ENCODE measurements around the gene RSRC1.
"Not testable (repeated sequence)": the region's sequence is repeated elsewhere in the genome, so short reads cannot be mapped to it uniquely, and the experiment has no call there.

RSRC1 gene

DNA sequence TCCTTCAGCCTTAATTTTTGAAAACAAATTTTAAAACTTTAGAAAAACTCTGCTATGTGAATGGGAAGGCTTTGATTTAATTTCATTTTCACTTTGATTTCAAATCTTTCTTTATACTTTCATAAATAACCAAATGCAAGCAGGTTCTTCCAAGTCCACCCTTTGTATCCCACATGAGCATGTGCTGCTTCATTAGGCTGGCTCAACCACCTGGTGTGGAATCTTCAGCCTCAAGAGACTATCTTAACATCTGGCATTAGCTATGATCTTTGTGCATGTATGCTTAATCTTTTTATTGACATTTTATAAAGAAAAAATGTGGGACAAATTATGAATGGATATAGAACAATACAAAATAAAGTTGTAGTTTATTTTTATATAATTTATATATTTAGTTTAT lies 379.3 kb downstream of the RSRC1 start:
- Histone ChIP-seq H3K4me1 (ENCODE audit: control extremely low read depth in 1 of 4, control insufficient read depth in 4 of 4, insufficient read depth in 4 of 4, low read length in 3 of 4) (peaks cover 0 to 2% (median 0%) of the 10 kb centered on the region in 4 experiments), H3K36me3 (ENCODE audit: control insufficient read depth in 4 of 4, insufficient read depth in 4 of 4, low read length in 3 of 4) (no peaks in the 10 kb centered on the region), H3K4me3 (ENCODE audit: control insufficient read depth in 1 of 7, extremely low read depth in 1 of 7, insufficient read depth in 4 of 7, low read depth in 2 of 7, low read length in 6 of 7) (no peak overlapping the region), H3K9me3 (ENCODE audit: control extremely low read depth in 1 of 5, control insufficient read depth in 4 of 5, insufficient read depth in 2 of 5, low read depth in 1 of 5, low read length in 4 of 5) (no peaks in the 10 kb centered on the region), H3K27ac (ENCODE audit: insufficient read depth in 1 of 2, low read depth in 1 of 2, low read length in 2 of 2, poor library complexity in 1 of 2, severe bottlenecking in 2 of 2) (no peak overlapping the region), H3K27me3 (replicated peaks in 2 of 5; ENCODE audit: control insufficient read depth in 4 of 5, insufficient read depth in 5 of 5, low read length in 4 of 5) (no peaks in the 10 kb centered on the region)
- CTCF ChIA-PET = no interaction called here
- no peak for DNase-seq
- POLR2A ChIA-PET = no interaction called here

DNA sequence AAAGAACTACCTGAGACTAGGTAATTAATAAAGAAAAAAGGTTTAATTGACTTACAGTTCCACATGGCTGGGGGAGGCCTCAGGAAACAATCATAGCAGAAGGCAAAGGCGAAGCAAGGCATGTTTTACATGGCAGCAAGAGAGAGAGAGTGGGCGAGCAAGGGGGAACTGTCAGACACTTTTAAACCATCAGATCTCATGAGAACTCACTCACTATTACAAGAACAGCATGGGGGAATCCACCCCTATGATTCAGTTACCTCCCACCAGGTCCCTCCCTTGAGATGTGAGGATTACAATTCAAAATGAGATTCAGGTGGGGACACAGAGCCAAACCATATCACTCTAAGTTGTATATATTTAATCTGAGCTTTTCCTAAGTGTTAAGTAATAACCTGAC lies 382.1 kb downstream of the RSRC1 start:
- Histone ChIP-seq H3K27ac (ENCODE audit: insufficient read depth in 1 of 2, low read depth in 1 of 2, low read length in 2 of 2, poor library complexity in 1 of 2, severe bottlenecking in 2 of 2) (peak overlapping the region in 1 of 2 experiments; percentile 6), H3K9me3 (ENCODE audit: control extremely low read depth in 1 of 5, control insufficient read depth in 4 of 5, insufficient read depth in 2 of 5, low read depth in 1 of 5, low read length in 4 of 5) (no peaks in the 10 kb centered on the region), H3K4me3 (ENCODE audit: control insufficient read depth in 1 of 7, extremely low read depth in 1 of 7, insufficient read depth in 4 of 7, low read depth in 2 of 7, low read length in 6 of 7) (no peak overlapping the region), H3K27me3 (replicated peaks in 2 of 5; ENCODE audit: control insufficient read depth in 4 of 5, insufficient read depth in 5 of 5, low read length in 4 of 5) (no peaks in the 10 kb centered on the region), H3K4me1 (ENCODE audit: control extremely low read depth in 1 of 4, control insufficient read depth in 4 of 4, insufficient read depth in 4 of 4, low read length in 3 of 4) (peaks cover 0 to 2% (median 0%) of the 10 kb centered on the region in 4 experiments), H3K36me3 (ENCODE audit: control insufficient read depth in 4 of 4, insufficient read depth in 4 of 4, low read length in 3 of 4) (no peaks in the 10 kb centered on the region)
- ChIA-PET CTCF (interaction anchor here (0.7 to 0.9 kb wide), 3 partner anchors 11 to 89 kb away, joined by 3 to 5 read pairs (median 3); no protein-coding TSS in a partner anchor), POLR2A (no interaction called here)
- WGBS (ENCODE audit: insufficient coverage) = 86% methylated on average over 1 of the region's 2 CpGs
- DNase-seq = no peak

DNA sequence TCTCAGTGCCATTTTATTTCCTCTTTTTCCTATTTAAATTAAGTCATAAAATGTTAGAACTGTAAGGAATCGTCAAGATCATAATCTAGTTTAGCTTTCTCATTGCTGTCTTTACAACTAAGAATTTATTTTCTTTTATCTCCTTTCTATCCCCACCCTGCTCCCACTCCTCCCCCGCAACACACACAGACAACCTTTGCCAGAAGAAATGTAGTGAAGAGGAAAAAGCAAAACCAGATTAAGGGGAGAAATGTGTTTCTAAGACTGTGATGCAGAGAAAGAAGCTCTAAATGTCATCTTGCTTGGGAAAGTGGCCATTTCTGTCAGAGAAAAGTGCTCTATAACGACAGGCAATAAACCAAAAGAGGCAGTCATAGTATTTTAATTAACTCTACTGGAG lies 382.8 kb downstream of the RSRC1 start:
- H3K4me3 ChIP-seq (ENCODE audit: control insufficient read depth in 1 of 7, extremely low read depth in 1 of 7, insufficient read depth in 4 of 7, low read depth in 2 of 7, low read length in 6 of 7) = no peak overlapping the region
- no peaks in the 10 kb centered on the region for H3K27me3 ChIP-seq (replicated peaks in 2 of 5; ENCODE audit: control insufficient read depth in 4 of 5, insufficient read depth in 5 of 5, low read length in 4 of 5)
- CTCF ChIA-PET = interaction anchor here (0.7 to 1.6 kb wide), 4 partner anchors 12 to 89 kb away, joined by 3 to 5 read pairs (median 4); no protein-coding TSS in a partner anchor
- no peak for DNase-seq
- no peaks in the 10 kb centered on the region for H3K9me3 ChIP-seq (ENCODE audit: control extremely low read depth in 1 of 5, control insufficient read depth in 4 of 5, insufficient read depth in 2 of 5, low read depth in 1 of 5, low read length in 4 of 5)
- H3K4me1 ChIP-seq (ENCODE audit: control extremely low read depth in 1 of 4, control insufficient read depth in 4 of 4, insufficient read depth in 4 of 4, low read length in 3 of 4) = peaks cover 0 to 2% (median 0%) of the 10 kb centered on the region in 4 experiments
- POLR2A ChIA-PET = no interaction called here
- no peaks in the 10 kb centered on the region for H3K36me3 ChIP-seq (ENCODE audit: control insufficient read depth in 4 of 4, insufficient read depth in 4 of 4, low read length in 3 of 4)
- peak overlapping the region in 1 of 2 experiments; percentile 6 for H3K27ac ChIP-seq (ENCODE audit: insufficient read depth in 1 of 2, low read depth in 1 of 2, low read length in 2 of 2, poor library complexity in 1 of 2, severe bottlenecking in 2 of 2)
- 86% methylated on average over 1 of the region's 3 CpGs for WGBS (ENCODE audit: insufficient coverage)

DNA sequence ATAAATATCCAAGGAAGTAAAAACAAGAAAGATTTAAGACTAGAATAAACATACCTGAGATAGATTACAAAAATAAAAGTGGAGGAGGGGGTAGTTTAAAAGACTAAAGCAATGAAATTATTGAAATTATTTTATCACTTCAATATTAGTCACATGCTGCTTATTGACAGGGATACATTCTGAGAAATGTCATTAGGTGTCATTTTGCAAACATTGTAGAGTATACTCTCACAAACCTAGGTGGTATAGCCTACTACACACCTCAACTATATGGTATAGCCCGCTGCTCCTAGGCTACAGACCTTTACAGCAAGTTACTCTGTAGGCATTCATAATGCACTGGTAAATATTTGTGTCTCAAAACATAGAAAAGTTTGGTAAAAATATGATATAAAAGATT lies 384.0 kb downstream of the RSRC1 start:
- Histone ChIP-seq H3K4me1 (ENCODE audit: control extremely low read depth in 1 of 4, control insufficient read depth in 4 of 4, insufficient read depth in 4 of 4, low read length in 3 of 4) (peaks cover 0 to 2% (median 0%) of the 10 kb centered on the region in 4 experiments), H3K36me3 (ENCODE audit: control insufficient read depth in 4 of 4, insufficient read depth in 4 of 4, low read length in 3 of 4) (no peaks in the 10 kb centered on the region), H3K4me3 (ENCODE audit: control insufficient read depth in 1 of 7, extremely low read depth in 1 of 7, insufficient read depth in 4 of 7, low read depth in 2 of 7, low read length in 6 of 7) (no peak overlapping the region), H3K27me3 (replicated peaks in 2 of 5; ENCODE audit: control insufficient read depth in 4 of 5, insufficient read depth in 5 of 5, low read length in 4 of 5) (no peaks in the 10 kb centered on the region), H3K9me3 (ENCODE audit: control extremely low read depth in 1 of 5, control insufficient read depth in 4 of 5, insufficient read depth in 2 of 5, low read depth in 1 of 5, low read length in 4 of 5) (no peaks in the 10 kb centered on the region), H3K27ac (ENCODE audit: insufficient read depth in 1 of 2, low read depth in 1 of 2, low read length in 2 of 2, poor library complexity in 1 of 2, severe bottlenecking in 2 of 2) (no peak overlapping the region)
- DNase-seq = no peak
- no CpG with 5 or more reads among the region's 1 CpG for WGBS (ENCODE audit: insufficient coverage)
- POLR2A ChIA-PET = no interaction called here
- CTCF ChIA-PET = interaction anchor here (1.6 kb wide), 2 partner anchors 9 to 46 kb away, joined by 4 to 5 read pairs; no protein-coding TSS in a partner anchor

DNA sequence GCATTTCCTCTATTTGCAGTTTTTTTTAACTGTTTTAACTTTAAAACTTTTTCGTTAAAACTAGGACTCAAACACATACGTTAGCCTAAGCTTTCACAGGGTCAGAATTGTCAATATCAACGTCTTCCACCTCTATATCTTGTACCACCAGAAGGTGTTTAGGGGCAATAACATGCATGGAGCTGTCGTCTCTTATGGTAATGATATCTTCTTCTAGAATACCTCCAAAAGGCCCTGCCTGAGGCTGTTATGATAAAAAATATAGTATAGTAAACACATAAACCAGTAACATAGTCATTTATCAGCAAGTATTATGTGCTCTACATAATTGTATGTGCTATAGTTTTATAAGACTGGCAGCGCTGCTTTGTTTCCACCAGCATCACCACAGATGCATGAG lies 384.8 kb downstream of the RSRC1 start:
- Histone ChIP-seq H3K9me3 (ENCODE audit: control extremely low read depth in 1 of 5, control insufficient read depth in 4 of 5, insufficient read depth in 2 of 5, low read depth in 1 of 5, low read length in 4 of 5) (peaks cover 0 to 5% (median 0%) of the 10 kb centered on the region in 5 experiments), H3K4me1 (ENCODE audit: control extremely low read depth in 1 of 4, control insufficient read depth in 4 of 4, insufficient read depth in 4 of 4, low read length in 3 of 4) (peaks cover 0 to 2% (median 0%) of the 10 kb centered on the region in 4 experiments), H3K27me3 (replicated peaks in 2 of 5; ENCODE audit: control insufficient read depth in 4 of 5, insufficient read depth in 5 of 5, low read length in 4 of 5) (no peaks in the 10 kb centered on the region), H3K4me3 (ENCODE audit: control insufficient read depth in 1 of 7, extremely low read depth in 1 of 7, insufficient read depth in 4 of 7, low read depth in 2 of 7, low read length in 6 of 7) (no peak overlapping the region), H3K27ac (ENCODE audit: insufficient read depth in 1 of 2, low read depth in 1 of 2, low read length in 2 of 2, poor library complexity in 1 of 2, severe bottlenecking in 2 of 2) (no peak overlapping the region), H3K36me3 (ENCODE audit: control insufficient read depth in 4 of 4, insufficient read depth in 4 of 4, low read length in 3 of 4) (no peaks in the 10 kb centered on the region)
- WGBS (ENCODE audit: insufficient coverage) = no CpG with 5 or more reads among the region's 5 CpGs
- ChIA-PET CTCF (interaction anchor here (1.6 kb wide), 1 partner anchor 8 kb away, joined by 5 read pairs; no protein-coding TSS in a partner anchor), POLR2A (no interaction called here)
- peak; percentile 18 to 71 (median 27) for DNase-seq

DNA sequence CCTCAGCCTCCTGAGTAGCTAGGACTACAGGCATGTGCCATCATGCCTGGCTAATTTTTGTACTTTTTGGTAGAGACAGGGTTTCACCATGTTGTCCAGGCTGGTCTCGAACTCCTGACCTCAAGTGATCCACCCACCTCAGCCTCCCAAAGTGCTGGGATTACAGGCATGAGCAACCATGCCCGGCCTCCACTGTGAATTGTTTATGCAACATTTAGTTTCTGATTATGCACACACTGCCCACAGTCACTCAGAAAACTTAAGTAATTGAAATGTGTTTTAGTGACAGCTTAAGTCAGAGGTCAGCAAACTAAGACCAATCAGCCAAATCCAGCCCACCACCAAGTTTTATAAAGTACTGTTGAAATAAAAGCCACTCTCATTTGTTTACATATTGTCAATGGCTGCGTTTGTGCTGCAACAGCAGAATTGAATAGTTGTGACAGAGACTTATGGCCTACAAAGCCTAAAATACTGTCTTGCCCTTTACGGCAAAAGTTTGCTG lies 385.6 kb downstream of the RSRC1 start:
- H3K4me1 ChIP-seq (ENCODE audit: control extremely low read depth in 1 of 4, control insufficient read depth in 4 of 4, insufficient read depth in 4 of 4, low read length in 3 of 4); CTCF ChIA-PET: not testable (repeated sequence)

DNA sequence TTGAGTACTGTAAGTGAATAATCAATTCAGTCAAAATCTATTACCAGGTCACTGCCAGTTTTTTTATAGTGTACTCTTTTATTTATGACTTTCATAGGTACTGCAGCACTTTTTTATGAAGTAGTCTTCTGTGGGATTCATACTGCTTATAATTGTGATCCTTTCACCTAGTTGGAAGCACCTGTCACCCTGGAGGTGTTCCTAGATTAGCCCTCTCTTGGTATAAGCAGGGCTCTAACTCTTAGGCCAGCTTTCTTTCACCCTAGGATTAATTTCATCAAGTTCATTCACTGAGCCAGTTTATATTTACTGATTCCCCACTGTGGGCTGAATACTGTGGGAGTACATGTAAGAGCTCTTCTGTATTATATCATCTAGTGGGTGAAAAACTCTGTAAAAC lies 395.2 kb downstream of the RSRC1 start:
- CTCF ChIA-PET = no interaction called here

More for the DNA sequence above, 385.6 kb downstream of the RSRC1 start:
- DNase-seq; H3K9me3 ChIP-seq (ENCODE audit: control extremely low read depth in 1 of 5, control insufficient read depth in 4 of 5, insufficient read depth in 2 of 5, low read depth in 1 of 5, low read length in 4 of 5); POLR2A ChIA-PET; H3K4me3 ChIP-seq (ENCODE audit: control insufficient read depth in 1 of 7, extremely low read depth in 1 of 7, insufficient read depth in 4 of 7, low read depth in 2 of 7, low read length in 6 of 7); H3K27ac ChIP-seq (ENCODE audit: insufficient read depth in 1 of 2, low read depth in 1 of 2, low read length in 2 of 2, poor library complexity in 1 of 2, severe bottlenecking in 2 of 2); H3K36me3 ChIP-seq (ENCODE audit: control insufficient read depth in 4 of 4, insufficient read depth in 4 of 4, low read length in 3 of 4); H3K27me3 ChIP-seq (replicated peaks in 2 of 5; ENCODE audit: control insufficient read depth in 4 of 5, insufficient read depth in 5 of 5, low read length in 4 of 5): not testable (repeated sequence)
- WGBS (ENCODE audit: insufficient coverage) = 92% methylated on average over 2 of the region's 4 CpGs

More for the DNA sequence above, 395.2 kb downstream of the RSRC1 start:
- DNase-seq = no peak
- no peak overlapping the region for H3K27ac ChIP-seq (ENCODE audit: insufficient read depth in 1 of 2, low read depth in 1 of 2, low read length in 2 of 2, poor library complexity in 1 of 2, severe bottlenecking in 2 of 2)
- H3K36me3 ChIP-seq (ENCODE audit: control insufficient read depth in 4 of 4, insufficient read depth in 4 of 4, low read length in 3 of 4) = peaks cover 0 to 2% (median 0%) of the 10 kb centered on the region in 4 experiments
- H3K4me3 ChIP-seq (ENCODE audit: control insufficient read depth in 1 of 7, extremely low read depth in 1 of 7, insufficient read depth in 4 of 7, low read depth in 2 of 7, low read length in 6 of 7) = no peak overlapping the region
- peaks cover 0 to 5% (median 0%) of the 10 kb centered on the region in 4 experiments for H3K4me1 ChIP-seq (ENCODE audit: control extremely low read depth in 1 of 4, control insufficient read depth in 4 of 4, insufficient read depth in 4 of 4, low read length in 3 of 4)
- POLR2A ChIA-PET = no interaction called here
- no peaks in the 10 kb centered on the region for H3K27me3 ChIP-seq (replicated peaks in 2 of 5; ENCODE audit: control insufficient read depth in 4 of 5, insufficient read depth in 5 of 5, low read length in 4 of 5)
- H3K9me3 ChIP-seq (ENCODE audit: control extremely low read depth in 1 of 5, control insufficient read depth in 4 of 5, insufficient read depth in 2 of 5, low read depth in 1 of 5, low read length in 4 of 5) = peaks cover 0 to 3% (median 2%) of the 10 kb centered on the region in 5 experiments
